NCI-H1436 (cell line): ENCODE data around the gene CCDC51.
"Not testable (repeated sequence)": the region's sequence is repeated elsewhere in the genome, so short reads cannot be mapped to it uniquely, and the experiment has no call there.

Experiments used
- DNase-seq: peaks from one replicate; lab custom pipeline; 2025; lab: John Stamatoyannopoulos, UW

CCDC51 gene

GRCh38 chr3:48439820-48440589 is at the start of gene CCDC51, which contains the start of gene TMA7:
Gene CCDC51 (minus strand): TSS chr3:48440119. CDS start chr3:48435128, 4,991 bp downstream.
Gene TMA7 (plus strand): TSS chr3:48440257. CDS start chr3:48440297, 40 bp downstream.
- DNase-seq, result peak; percentile 90

DNA sequence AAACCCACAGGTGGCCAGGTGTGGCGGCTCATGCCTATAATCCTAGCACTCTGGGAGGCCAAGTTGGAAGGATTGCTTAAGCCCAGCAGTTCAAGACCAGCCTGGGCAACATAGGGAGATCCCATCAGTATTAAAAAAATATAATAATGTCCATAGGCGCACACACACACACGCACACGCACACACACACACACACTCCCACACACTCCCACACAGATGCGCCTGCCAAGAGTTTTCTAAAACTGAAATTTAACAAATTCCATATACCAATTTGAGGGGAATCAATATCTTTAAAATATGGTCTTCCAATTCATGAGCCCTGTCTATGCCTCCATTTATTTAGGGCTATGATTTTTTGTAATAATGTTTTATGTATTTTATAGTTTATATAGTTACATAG is 47.0 kb upstream of the CCDC51 start:
- DNase-seq, result no peak

DNA sequence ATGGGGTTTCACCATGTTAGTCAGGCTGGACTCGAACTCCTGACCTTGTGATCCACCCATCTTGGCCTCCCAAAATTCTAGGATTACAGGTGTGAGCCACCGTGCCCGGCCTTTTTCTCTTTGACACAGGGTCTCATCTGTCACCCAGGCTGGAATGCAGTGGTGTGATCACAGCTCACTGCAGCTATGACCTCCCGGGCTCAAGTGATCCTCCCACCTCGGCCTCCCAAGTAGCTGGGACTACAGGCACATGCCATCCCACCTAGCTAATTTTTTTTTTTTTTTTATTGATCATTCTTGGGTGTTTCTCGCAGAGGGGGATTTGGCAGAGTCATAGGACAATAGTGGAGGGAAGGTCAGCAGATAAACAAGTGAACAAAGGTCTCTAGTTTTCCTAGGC is 42.9 kb upstream of the CCDC51 start:
- not testable (repeated sequence) for DNase-seq

DNA sequence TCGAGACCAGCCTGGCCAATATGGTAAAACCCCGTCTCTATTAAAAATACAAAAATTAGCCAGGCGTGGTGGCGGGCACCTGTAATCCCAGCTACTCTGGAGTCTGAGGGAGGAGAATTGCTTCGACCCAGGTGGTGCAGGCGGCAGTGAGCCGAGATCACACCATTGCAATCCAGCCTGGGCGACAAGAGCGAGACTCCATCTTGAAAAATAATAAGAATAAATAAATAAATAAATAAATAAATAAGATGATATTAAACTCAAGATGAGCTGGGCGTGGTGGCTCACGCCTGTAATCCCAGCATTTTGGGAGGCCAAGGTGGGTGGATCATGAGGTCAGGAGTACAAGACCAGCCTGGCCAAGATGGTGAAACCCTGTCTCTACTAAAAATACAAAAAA is 41.0 kb upstream of the CCDC51 start:
- DNase-seq, result not testable (repeated sequence)

- DNase-seq, result no peak
Measured at GRCh38 chr3:48478626-48479555, 39.0 kb upstream of the CCDC51 start.

- DNase-seq, result no peak
Measured at GRCh38 chr3:48477959-48478520, 38.1 kb upstream of the CCDC51 start.

- no peak for DNase-seq
Measured at GRCh38 chr3:48476426-48477053, 36.6 kb upstream of the CCDC51 start.

DNA sequence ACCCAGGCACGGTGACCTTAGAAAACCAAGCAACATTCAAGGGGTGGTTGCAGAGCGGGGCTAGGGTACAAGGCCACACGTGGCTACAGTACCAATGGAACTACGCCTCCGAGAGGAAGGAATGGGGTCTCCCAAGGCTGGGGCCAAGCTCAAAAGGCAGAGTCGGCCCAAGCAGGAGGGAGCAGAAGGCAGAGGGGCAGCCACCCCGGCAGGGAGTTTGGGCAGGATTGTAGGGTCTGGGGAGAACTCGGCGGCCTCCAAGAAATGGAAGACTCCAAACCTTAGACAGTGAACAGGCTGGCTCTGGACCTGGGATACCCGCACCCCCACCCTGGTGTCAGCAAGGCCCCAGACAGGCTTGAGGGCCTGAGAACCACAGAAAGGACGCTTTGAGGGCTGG is 35.3 kb upstream of the CCDC51 start:
- no peak for DNase-seq

- no peak for DNase-seq
Measured at GRCh38 chr3:48474619-48475018, 34.7 kb upstream of the CCDC51 start.

- DNase-seq, result not testable (repeated sequence)
Measured at GRCh38 chr3:48474031-48474430, 34.1 kb upstream of the CCDC51 start.

DNA sequence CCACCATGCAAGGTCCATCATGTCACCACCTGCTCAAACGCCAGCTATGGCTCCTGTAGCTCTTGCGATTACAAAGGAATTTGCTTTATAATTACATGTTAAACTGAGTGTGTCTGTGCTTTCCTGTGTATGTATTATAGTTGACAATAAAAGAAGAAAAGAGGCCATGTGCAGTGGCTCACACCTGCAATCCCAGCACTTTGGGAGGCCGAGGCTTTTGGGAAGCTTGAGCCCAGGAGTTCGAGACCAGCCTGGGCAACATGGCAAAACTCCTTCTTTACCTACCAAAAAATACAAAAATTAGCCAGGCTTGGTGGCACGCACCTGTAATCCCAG is 33.7 kb upstream of the CCDC51 start:
- no peak for DNase-seq

DNA sequence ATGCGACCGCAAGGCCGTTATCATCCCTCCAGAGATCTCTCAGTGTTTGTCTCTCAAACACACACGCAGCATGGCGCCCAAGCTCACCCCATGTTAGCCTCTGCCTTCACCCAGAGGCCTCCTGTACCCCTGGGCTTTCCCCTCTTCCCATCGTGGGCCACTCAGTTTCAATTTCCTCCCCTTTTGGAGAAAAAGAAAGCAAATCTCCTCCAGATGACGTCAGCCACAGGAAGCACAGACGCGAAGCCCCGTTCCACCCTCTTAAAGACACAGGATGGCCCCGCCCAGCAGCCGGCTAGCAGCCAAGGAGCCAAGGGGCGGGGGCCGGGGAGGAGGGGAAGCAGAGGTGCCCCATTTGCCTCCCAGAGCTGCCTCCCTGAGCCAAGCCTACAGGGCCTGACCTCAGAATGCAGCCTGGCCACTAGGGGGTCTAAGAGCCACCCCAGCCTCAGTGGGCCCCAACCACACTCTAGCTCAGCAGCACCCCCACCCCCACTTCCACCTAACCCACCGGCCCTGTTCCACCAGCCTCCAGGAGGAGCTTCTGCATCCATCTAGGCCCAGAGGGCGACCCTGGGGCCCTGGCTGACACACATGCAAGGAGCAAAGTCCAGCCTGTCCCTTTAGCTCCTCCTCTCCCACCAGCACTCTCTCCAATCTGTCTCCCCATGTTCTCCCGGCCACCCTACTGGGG is 33.2 kb upstream of the CCDC51 start:
- DNase-seq, result peak; percentile 65

- no peak for DNase-seq
Measured at GRCh38 chr3:48472673-48472922, 32.7 kb upstream of the CCDC51 start.

DNA sequence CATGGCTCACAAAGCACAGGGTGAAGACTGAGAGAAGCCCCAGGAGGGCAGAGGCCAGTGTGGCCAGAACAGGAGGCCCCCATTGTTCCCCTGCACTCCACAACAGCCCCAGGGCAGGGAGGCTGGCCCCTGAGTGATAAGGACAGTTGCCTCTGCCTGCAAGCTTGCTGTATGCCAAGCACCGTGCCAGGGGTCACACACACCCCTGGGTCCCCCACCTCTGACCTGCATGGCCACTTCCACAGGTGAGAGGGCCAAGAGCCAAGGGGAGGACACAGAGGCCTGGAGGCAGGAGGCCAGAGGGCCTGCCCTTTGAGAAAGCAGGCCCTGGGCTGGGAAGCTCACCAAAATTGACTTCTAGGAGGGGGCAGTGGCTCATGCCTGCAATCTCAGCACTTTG is 30.4 kb upstream of the CCDC51 start:
- no peak for DNase-seq

GRCh38 chr3:48469046-48469915 is 29.4 kb upstream of the CCDC51 start:
- no peak for DNase-seq

GRCh38 chr3:48468329-48468731 is 28.4 kb upstream of the CCDC51 start:
- DNase-seq, result no peak

DNA sequence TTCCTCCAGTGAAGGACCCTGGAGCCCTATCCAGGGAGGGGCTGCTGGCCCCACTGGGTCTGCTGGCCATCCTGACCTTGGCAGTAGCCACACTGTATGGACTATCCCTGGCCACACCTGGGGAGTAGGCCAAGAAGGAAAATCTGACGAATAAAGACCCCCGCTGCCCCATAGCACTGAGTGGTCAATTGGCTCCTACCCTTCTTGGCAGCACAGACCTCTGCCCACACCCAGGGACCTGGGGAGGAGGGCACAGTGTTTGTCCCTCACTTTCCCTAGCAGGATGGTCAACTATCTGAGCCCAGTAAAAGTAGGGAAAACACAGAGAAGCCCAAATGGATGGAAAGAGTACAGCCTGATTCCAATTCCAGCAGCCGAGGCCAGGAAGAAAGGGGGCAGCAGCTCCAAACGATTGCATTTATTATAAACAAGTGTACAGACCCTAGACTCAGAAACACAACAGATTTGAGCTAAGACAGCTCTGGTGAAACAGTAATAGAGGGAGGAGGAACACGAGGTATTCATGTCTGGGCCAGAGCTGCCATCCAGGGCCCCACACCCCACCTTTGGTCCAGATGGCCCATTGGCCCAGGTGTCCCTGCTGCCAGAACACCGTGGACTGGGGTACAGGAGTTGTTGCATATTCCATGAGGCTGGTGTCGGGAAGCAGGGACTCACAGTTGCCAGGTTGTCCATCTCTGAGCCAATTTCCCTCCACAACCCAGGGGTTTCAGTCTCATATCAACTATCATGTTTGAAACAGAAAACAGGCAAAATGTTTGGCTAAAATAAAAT is 27.8 kb upstream of the CCDC51 start:
- no peak for DNase-seq

- no peak for DNase-seq
Measured at GRCh38 chr3:48467110-48467454, 27.2 kb upstream of the CCDC51 start.

DNA sequence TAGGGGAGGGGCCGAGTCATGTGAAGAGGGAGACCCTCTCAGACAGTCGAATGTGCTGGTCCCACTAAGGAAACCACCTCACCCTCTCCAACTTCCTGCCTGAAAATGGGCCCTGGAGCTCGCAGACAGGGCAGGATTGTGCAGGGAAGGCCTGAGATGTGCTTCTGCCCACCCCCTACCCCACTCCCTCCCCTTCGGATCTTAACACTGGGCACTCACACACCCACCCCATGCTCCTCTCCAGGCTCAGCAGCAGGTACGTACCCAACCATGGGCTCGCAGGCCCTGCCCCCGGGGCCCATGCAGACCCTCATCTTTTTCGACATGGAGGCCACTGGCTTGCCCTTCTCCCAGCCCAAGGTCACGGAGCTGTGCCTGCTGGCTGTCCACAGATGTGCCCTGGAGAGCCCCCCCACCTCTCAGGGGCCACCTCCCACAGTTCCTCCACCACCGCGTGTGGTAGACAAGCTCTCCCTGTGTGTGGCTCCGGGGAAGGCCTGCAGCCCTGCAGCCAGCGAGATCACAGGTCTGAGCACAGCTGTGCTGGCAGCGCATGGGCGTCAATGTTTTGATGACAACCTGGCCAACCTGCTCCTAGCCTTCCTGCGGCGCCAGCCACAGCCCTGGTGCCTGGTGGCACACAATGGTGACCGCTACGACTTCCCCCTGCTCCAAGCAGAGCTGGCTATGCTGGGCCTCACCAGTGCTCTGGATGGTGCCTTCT is 26.6 kb upstream of the CCDC51 start:
- DNase-seq, result no peak
